ENCODE data around the gene GNG12.
"Not testable (repeated sequence)": the region's sequence is repeated elsewhere in the genome, so short reads cannot be mapped to it uniquely, and the experiment has no call there.

The GNG12 gene

GRCh38 chr1:67735806-67736627 is 97.2 kb downstream of the GNG12 start:
- Mint-ChIP-seq H3K27me3 (peaks cover 3% of the 10 kb centered on the region), H3K4me1 (ENCODE audit: low read depth) (peaks cover 18% of the 10 kb centered on the region), H3K27ac (peak overlapping the region; percentile 83), H3K9me3 (ENCODE audit: low read depth) (no peaks in the 10 kb centered on the region), H3K36me3 (peaks cover 3% of the 10 kb centered on the region), H3K4me3 (peak overlapping the region; percentile 68)

DNA sequence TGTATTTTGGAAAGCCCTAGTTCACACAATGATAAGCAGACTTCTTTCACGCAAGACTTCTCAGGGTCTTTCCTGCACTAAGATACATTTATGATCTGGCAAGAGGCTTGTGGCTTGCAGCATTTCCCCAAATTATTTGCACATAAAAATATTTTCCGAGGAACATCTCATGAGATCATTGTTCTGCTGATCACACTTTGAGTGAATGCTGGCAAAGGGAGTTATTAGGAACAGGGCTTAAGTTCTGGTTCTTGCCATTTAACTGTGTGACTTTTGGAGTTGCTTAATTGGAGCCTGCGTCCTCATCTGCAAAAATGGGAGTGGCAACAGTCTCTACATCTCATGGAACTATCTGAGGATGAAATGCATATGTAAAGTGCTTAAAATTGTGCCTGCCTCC is 98.1 kb downstream of the GNG12 start:
- Mint-ChIP-seq H3K9me3 (ENCODE audit: low read depth) (no peaks in the 10 kb centered on the region), H3K27ac (no peak overlapping the region), H3K4me3 (no peak overlapping the region), H3K4me1 (ENCODE audit: low read depth) (peaks cover 18% of the 10 kb centered on the region), H3K27me3 (no peaks in the 10 kb centered on the region), H3K36me3 (no peaks in the 10 kb centered on the region)

GRCh38 chr1:67734323-67734690 is 99.0 kb downstream of the GNG12 start:
- Mint-ChIP-seq H3K36me3 (no peaks in the 10 kb centered on the region), H3K27ac (no peak overlapping the region), H3K27me3 (no peaks in the 10 kb centered on the region), H3K4me1 (ENCODE audit: low read depth) (peaks cover 18% of the 10 kb centered on the region), H3K9me3 (ENCODE audit: low read depth) (no peaks in the 10 kb centered on the region), H3K4me3 (no peak overlapping the region)

DNA sequence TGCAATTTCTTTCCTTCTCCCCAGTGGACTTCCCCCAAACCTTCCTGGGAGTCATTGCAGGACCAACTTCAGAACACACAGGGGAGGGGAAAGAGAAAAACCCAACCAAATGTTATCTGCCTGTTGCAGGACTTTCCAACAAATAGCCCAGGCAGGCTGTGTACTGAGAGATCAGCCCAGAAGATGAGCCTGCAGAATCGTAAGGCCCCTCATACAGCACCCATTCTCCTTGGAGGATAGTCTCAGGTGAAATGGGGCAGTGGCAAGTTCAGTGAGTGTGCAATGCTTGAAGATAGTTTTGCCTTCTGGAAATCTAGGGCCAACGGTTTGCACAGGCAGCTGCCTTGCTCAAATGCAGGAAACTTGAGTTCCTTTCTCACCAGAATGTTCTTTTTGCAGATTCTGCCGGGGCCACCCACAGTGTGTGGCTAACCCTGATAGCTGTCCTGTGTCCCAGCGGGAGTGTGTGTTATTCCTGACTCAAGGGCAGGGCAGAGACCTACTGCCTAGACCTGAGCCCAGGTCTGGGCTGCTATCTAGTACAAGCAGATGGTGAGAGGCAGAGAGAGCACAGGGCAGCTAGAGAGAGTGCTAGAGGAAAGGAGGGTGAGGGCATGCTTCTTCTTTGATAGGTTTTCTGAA is 99.5 kb downstream of the GNG12 start:
- Mint-ChIP-seq H3K36me3 (no peaks in the 10 kb centered on the region), H3K9me3 (ENCODE audit: low read depth) (no peaks in the 10 kb centered on the region), H3K27ac (no peak overlapping the region), H3K4me3 (no peak overlapping the region), H3K27me3 (no peaks in the 10 kb centered on the region), H3K4me1 (ENCODE audit: low read depth) (peaks cover 18% of the 10 kb centered on the region)

GRCh38 chr1:67732750-67733151 is 100.5 kb downstream of the GNG12 start:
- Mint-ChIP-seq H3K27ac (no peak overlapping the region), H3K4me1 (ENCODE audit: low read depth) (peaks cover 18% of the 10 kb centered on the region), H3K27me3 (no peaks in the 10 kb centered on the region), H3K36me3 (no peaks in the 10 kb centered on the region), H3K4me3 (no peak overlapping the region), H3K9me3 (ENCODE audit: low read depth) (no peaks in the 10 kb centered on the region)

DNA sequence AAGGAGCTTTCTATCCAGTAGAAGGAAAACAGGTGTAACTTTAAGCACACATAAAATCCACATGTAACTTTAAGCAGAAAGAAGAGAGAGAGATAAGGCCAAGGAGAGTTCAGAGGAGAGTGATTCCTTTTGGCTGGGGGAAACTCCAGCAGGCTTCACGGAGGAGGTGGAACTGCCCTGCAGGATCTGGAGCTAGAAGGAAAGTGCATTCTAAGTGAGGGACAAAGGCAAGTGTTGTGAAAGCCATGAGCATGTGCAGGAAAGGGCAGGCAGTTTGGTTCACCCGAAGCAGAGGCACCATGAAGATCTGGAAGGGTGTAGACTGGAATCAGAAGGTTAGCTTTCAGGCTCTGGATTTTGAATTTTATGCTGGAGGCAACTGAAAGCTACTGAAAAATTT is 101.9 kb downstream of the GNG12 start:
- Mint-ChIP-seq H3K4me1 (ENCODE audit: low read depth) (peaks cover 13% of the 10 kb centered on the region), H3K4me3 (no peak overlapping the region), H3K27ac (no peak overlapping the region), H3K9me3 (ENCODE audit: low read depth) (no peaks in the 10 kb centered on the region), H3K27me3 (no peaks in the 10 kb centered on the region), H3K36me3 (no peaks in the 10 kb centered on the region)

DNA sequence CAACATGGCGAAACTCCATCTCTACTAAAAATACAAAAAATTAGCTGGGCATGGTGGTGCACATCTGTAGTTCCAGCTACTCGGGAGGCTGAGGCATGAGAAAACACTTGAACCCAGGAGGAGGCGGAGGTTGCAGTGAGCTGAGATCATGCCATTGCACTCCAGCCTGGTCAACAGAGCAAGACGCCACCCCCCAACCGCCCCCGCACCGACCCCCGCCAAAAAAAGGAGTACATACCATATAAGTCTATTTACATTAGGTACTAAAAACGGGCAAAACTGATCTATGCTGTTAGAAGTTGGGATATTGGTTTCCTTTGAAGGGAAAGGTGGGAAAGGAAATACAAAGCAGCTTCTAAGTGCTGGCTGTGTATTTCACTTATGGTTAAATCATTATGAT is 103.0 kb downstream of the GNG12 start:
- not testable (repeated sequence) for H3K9me3 Mint-ChIP-seq (ENCODE audit: low read depth); H3K27ac Mint-ChIP-seq; H3K27me3 Mint-ChIP-seq; H3K4me1 Mint-ChIP-seq (ENCODE audit: low read depth); H3K4me3 Mint-ChIP-seq; H3K36me3 Mint-ChIP-seq

- H3K27me3 Mint-ChIP-seq: no peaks in the 10 kb centered on the region
- peaks cover 11% of the 10 kb centered on the region for H3K4me1 Mint-ChIP-seq (ENCODE audit: low read depth)
- H3K9me3 Mint-ChIP-seq (ENCODE audit: low read depth): no peaks in the 10 kb centered on the region
- no peaks in the 10 kb centered on the region for H3K36me3 Mint-ChIP-seq
- H3K4me3 Mint-ChIP-seq: no peak overlapping the region
- H3K27ac Mint-ChIP-seq: no peak overlapping the region
Observed at GRCh38 chr1:67729872-67730271, 103.4 kb downstream of the GNG12 start.

- H3K4me3 Mint-ChIP-seq: no peak overlapping the region
- peaks cover 8% of the 10 kb centered on the region for H3K4me1 Mint-ChIP-seq (ENCODE audit: low read depth)
- H3K36me3 Mint-ChIP-seq: no peaks in the 10 kb centered on the region
- no peaks in the 10 kb centered on the region for H3K27me3 Mint-ChIP-seq
- H3K27ac Mint-ChIP-seq: no peak overlapping the region
- H3K9me3 Mint-ChIP-seq (ENCODE audit: low read depth): no peaks in the 10 kb centered on the region
Observed at GRCh38 chr1:67726224-67726623, 107.0 kb downstream of the GNG12 start.

DNA sequence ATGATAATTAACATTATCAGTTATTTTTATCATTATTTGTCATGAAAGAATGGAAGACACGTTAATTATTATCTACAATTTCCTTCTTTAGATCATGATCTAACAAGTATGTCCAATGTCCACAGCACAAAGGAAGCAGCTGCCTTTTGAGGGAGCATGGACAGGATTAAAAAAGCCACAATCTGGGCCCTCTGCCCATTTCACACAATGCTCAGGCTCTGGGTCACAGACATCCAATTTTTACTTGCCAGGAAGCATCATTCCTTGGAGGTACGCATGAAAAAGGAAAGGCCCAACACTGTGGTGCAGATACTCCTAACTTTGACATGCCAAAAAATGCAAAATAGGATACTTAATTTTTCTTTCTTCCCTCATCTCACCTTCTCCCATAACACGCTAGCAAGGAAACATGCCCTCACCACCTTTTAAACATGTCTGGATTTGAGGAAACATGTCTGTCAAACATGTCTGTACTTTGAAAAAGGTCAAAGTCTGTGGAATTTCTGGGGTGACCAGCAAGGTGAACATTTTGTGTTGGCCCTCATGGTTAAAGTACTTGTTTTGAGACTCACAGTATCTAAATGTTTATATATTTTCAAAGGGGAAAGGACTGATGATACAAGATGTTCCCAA is 108.2 kb downstream of the GNG12 start:
- H3K27ac Mint-ChIP-seq: no peak overlapping the region
- H3K27me3 Mint-ChIP-seq: no peaks in the 10 kb centered on the region
- no peak overlapping the region for H3K4me3 Mint-ChIP-seq
- H3K4me1 Mint-ChIP-seq (ENCODE audit: low read depth): peaks cover 8% of the 10 kb centered on the region
- no peaks in the 10 kb centered on the region for H3K36me3 Mint-ChIP-seq
- H3K9me3 Mint-ChIP-seq (ENCODE audit: low read depth): no peaks in the 10 kb centered on the region

- Mint-ChIP-seq H3K27me3 (no peaks in the 10 kb centered on the region), H3K36me3 (no peaks in the 10 kb centered on the region), H3K9me3 (ENCODE audit: low read depth) (no peaks in the 10 kb centered on the region), H3K4me3 (no peak overlapping the region), H3K27ac (no peak overlapping the region), H3K4me1 (ENCODE audit: low read depth) (peaks cover 8% of the 10 kb centered on the region)
Observed at GRCh38 chr1:67723620-67724019, 109.6 kb downstream of the GNG12 start.

GRCh38 chr1:67723126-67723525 is 110.1 kb downstream of the GNG12 start:
- Mint-ChIP-seq H3K4me1 (ENCODE audit: low read depth) (peaks cover 8% of the 10 kb centered on the region), H3K4me3 (no peak overlapping the region), H3K27ac (no peak overlapping the region), H3K27me3 (no peaks in the 10 kb centered on the region), H3K36me3 (no peaks in the 10 kb centered on the region), H3K9me3 (ENCODE audit: low read depth) (no peaks in the 10 kb centered on the region)

- peaks cover 8% of the 10 kb centered on the region for H3K4me1 Mint-ChIP-seq (ENCODE audit: low read depth)
- no peaks in the 10 kb centered on the region for H3K36me3 Mint-ChIP-seq
- H3K27me3 Mint-ChIP-seq: no peaks in the 10 kb centered on the region
- no peaks in the 10 kb centered on the region for H3K9me3 Mint-ChIP-seq (ENCODE audit: low read depth)
- H3K4me3 Mint-ChIP-seq: no peak overlapping the region
- H3K27ac Mint-ChIP-seq: no peak overlapping the region
Observed at GRCh38 chr1:67722292-67722944, 110.8 kb downstream of the GNG12 start.

DNA sequence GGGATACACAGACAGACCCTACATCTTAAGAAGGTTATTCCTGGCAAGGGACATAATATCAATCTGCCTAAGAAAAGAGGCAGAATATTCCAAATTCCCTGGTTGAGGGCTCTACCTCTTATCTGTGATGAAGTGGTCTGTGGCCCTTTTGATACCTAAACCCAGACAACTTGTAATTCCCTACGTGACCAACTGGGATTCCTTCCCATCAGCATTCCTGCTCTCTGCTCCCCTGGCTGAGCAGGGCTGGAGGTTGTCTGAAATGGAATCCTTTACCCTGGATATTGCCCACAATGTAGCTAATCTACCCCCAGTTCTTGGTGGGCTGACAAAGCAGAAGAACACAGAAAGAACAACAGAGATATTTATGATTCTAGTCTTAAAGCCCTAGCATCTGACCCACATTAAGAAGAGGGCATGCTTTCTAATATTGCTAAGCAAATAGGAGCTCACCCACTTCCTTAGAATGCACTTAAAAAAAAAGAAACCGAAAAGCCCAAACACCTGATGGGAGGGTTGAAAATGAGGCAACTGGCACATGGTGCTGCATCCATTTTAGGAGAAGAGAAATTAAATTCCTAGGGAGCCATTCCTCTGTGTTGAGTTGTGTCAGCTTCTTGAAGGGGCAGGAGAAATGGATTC is 111.5 kb downstream of the GNG12 start:
- Mint-ChIP-seq H3K4me1 (ENCODE audit: low read depth) (peaks cover 8% of the 10 kb centered on the region), H3K27ac (no peak overlapping the region), H3K9me3 (ENCODE audit: low read depth) (no peaks in the 10 kb centered on the region), H3K27me3 (no peaks in the 10 kb centered on the region), H3K4me3 (no peak overlapping the region), H3K36me3 (no peaks in the 10 kb centered on the region)

- H3K9me3 Mint-ChIP-seq (ENCODE audit: low read depth): no peaks in the 10 kb centered on the region
- peaks cover 6% of the 10 kb centered on the region for H3K4me1 Mint-ChIP-seq (ENCODE audit: low read depth)
Observed at GRCh38 chr1:67721112-67721511, 112.2 kb downstream of the GNG12 start.

More at GRCh38 chr1:67721112-67721511, 112.2 kb downstream of the GNG12 start:
- no peak overlapping the region for H3K27ac Mint-ChIP-seq
- no peak overlapping the region for H3K4me3 Mint-ChIP-seq
- no peaks in the 10 kb centered on the region for H3K27me3 Mint-ChIP-seq
- no peaks in the 10 kb centered on the region for H3K36me3 Mint-ChIP-seq
